Dermis microvascular lymphatic vessel endothelial cell (primary cell): ENCODE data around the gene SLC29A4. TPM values are rescaled to one million over a fixed set of nuclear protein-coding genes. Genes with fewer than 3 reads are reported as not detected.
"Not testable (repeated sequence)": the region's sequence is repeated elsewhere in the genome, so short reads cannot be mapped to it uniquely, and the experiment has no call there.

Experiments
- DNase-seq, 2 donors: peaks; one replicate each; pipeline versions ENCODE4 v3.0.0 to v3.0.0-alpha.2; 2010; ENCODE audit warnings: low read depth in 2 of 2
- total RNA-seq: library from RNA; depleted of rRNA; stranded (reverse); fragments of >200 nt; gene quantifications from 2 replicates; pipeline ENCODE4 v1.2.1, GENCODE V29; 2014

Gene SLC29A4
- total RNA-seq, 1 donor from 2014 or later, result 0.64 TPM

DNA sequence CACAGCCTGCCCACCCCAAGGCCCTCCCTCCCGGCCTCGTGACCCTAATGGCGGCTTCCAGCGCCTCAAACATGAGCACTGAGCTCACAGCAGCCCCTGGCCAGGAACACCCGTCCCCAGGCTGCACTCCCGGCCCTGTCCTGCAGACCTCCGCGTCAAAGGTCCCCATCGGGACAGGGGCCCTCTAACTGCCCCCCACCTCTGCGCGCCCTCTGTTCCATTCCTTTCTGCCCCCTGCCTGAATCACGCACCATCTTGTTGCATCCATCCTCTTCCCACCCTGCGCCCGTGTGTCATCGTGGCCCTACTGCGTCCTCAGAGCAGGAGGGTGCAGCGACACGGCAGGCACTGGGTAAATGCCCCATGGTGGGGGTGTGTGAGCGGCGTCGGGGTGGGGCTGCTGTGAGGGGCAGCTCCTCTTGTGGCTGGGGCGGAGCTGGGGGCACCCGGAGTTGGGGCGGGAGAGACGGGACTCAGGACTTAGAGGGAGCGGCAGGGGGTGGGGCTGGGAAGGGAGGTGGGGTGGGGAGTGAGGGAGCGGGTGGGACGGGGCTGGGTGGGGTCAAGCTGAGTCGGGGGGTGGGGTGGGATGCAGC lies 13.4 kb downstream of the SLC29A4 start:
- no peak for DNase-seq

DNA sequence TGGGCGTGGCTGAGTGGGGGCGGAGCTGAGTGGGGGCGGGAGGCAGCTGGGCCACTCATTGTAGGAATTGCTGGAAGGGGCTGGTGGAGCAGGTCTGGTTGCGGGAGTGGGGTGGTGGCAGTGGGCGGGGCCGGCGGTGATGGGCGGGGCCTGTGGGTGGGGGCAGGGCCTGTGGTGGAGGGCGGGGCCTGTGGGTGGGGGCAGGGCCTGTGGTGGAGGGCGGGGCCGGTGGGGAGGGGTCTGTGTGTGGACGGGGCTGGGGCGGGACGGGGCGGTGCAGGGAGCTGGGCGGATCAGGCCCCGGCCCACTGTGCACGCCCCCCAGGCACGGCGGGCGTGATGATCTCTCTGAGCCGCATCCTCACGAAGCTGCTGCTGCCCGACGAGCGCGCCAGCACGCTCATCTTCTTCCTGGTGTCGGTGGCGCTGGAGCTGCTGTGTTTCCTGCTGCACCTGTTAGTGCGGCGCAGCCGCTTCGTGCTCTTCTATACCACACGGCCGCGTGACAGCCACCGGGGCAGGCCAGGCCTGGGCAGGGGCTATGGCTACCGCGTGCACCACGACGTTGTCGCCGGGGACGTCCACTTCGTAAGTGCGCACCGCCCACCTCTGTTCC lies 14.0 kb downstream of the SLC29A4 start:
- peak; percentile 9 to 64 for DNase-seq

DNA sequence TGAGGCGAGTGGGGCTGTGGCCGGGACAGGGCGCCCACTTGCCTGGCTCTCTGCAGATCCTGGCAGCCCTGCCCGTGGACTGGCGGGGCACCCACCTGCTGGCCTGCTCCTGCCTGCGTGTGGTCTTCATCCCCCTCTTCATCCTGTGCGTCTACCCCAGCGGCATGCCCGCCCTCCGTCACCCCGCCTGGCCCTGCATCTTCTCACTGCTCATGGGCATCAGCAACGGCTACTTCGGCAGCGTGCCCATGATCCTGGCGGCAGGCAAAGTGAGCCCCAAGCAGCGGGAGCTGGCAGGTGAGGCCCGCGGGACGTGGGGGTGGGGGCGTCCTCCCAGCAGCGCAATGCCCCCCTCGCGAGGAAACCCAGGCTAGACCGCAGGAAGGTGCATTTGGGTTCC lies 17.6 kb downstream of the SLC29A4 start:
- DNase-seq, result no peak

DNA sequence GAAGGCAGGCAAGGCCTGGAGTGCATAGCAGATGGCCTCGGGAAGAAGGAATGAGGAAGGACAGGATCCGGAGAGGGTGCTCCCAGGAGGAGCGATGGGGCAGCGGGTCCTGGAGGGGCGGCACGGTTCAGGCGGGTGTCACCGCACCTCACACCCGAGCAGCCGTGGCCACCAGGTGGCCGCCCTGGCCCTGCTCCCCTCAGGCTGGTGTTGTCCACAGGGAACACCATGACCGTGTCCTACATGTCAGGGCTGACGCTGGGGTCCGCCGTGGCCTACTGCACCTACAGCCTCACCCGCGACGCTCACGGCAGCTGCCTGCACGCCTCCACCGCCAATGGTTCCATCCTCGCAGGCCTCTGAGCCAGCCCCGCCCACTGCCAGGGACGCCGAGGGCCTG lies 19.8 kb downstream of the SLC29A4 start:
- DNase-seq, result no peak

DNA sequence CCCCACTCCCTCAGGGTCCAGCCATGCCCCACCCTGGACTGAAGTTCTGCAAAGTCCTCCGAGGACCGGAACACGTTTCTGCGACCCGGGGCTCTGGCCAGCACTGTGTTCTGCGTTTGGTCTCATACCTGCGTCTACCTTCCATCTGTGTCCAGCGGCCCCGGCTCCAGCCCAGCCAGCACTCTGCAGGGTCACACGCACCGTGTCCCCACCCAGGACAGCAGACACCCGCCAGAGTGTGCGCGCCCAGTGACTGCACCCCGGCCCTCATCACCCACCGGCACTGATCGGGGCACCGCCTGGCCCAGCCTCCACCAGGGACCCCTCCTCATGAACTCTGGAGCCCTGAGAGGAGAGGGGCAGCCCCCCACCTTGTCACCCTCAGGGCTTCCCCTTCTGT lies 20.3 kb downstream of the SLC29A4 start:
- DNase-seq, result no peak

DNA sequence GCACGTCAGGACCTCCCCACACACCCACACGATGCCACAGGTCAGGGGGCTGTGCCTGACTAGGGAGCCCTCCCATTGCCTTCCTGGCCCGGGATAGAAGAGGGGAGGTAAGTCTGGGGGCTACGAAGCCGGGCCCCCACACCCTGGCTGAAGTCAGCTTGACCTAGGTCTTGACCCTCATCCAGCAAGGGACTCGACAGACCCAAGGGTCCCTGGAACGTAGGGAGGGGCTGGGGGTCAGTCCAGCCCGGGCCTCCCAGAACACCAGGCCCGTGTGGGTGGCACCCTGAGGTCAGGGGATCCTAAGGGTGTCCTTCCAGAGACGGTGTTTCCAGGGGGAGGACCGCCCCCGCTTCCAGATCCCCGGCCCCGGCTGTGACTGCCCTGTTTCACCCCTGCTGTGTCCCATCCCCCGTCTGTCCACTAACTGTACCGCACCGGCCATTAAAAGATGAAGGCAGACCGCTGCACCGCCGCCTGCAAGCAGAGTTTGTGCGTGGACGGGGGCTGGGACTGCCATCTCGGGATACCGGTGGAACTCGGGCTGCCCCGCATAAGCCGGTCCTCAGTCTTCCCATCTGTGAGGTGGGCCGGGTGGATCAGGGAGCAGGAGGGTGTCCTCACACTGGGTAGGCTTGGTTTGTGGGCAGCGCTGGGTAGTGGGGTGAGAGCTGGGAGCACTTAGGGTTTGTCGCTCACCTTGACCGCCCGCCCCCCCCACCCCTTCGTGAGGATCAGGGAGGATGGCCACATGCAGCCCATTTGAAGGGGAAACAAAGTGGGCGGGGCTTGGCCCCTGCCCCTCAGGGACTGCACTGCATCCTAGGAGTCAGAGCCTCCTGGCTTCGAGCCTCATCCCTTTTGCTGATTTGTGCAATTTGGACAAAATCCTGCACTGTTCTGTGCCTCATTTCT lies 21.1 kb downstream of the SLC29A4 start:
- no peak for DNase-seq

DNA sequence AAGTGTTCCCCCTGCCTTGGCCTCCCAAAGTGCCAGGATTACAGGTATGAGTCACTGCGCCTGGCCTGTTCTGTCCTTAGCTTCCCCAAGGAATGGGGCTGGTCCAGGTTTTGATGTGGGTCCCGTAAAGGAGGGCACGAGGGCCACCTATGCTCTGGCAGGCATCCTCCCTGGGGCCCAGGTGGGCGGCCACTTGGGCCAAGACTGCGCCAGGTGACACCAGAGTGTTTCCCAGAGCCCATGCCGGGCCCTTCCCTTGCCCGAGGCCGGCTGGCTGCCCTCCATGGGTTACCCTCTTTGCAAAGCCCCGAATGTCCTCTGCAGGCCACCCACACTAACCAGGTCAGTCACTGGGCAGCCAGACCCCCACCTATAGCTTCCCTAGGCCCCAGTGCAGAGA lies 22.3 kb downstream of the SLC29A4 start:
- DNase-seq, result not testable (repeated sequence)

DNA sequence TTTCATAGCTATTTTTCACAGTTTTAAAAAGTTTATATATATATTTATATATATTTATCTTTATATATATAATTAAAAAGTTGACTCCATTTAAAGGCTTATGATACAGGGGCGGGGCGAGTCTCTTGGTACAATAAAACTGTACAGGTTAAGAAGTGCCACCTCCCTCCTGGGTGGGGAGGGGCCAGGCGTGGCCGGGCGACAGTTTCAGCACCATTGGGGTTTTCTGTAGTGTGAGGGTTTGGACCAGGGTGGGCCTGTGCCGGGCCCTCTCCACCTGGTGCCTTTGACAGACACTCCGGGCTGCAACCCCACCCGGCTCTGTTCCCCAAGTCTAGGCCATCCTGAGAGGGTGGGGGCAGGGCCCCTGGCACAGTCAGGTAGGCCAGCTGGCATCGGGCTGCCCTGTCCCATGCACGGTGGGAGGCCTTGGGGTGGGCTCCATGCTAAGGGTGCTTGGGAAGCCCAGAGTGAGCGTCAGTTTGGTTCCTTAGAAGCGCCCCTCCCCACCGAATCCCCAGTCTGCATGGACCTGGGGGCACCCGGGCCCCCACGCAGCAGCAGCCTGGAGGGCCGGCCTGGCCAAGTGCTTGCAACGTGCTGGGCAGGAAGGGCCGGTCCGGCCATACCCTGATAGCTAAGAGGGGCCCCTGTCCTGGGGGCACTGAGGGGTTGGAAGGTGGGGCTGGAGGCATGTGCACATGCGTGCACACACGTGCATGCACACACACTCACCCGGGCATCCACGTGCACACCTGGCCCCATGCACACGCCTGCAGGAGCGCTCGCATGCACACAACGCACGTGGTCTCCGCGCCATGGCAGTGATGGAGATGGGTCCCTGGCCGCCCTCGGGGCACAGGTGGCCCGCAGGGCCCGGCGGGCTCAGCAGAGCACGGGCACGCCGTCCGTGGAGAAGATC lies 24.7 kb downstream of the SLC29A4 start:
- not testable (repeated sequence) for DNase-seq

DNA sequence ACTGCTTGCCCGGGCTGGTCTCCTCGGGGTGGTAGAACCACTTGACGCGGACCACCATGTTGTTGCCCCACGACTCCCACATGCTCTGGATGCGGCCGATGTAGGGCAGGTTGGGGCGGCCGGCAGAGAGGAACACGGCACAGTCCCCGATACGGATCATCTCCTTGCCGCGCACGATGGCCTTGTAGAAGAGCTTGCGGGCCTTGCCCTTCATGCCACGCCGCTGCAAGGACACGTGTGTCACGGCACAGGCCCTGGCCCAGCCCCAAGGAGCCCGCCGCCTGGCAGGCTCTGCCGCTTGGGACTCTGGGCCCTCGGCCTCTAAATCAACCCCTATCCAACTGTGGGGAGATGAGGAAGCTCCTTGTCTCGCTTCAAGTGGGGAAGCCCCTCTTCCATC lies 26.4 kb downstream of the SLC29A4 start:
- no peak for DNase-seq

DNA sequence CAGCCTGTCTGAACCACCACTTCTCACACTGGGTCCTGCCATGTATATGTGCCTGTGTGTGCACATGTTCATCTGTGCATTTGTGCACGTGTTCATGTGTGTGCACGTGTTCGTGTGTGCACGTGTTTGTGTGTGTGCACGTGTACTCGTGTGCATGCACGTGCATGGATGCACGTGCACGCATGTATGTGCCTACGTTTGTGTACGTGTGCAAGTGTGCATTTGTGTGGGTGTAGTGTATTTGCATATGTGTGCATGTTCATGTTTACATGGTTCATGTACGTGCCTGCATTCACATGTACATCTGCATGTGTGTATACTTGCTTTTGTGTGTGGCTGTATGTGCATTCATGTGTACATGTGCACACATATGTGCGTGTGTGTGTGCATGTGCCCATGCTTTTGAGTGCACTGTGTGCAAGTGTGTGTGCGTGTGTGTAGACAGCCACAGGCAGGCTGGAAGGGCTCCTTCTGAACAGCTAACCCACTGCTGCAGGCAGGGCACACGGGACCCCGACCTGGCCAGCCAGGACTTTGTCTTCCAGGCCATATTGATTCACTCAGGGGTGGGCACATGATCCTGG lies 28.2 kb downstream of the SLC29A4 start:
- no peak for DNase-seq

DNA sequence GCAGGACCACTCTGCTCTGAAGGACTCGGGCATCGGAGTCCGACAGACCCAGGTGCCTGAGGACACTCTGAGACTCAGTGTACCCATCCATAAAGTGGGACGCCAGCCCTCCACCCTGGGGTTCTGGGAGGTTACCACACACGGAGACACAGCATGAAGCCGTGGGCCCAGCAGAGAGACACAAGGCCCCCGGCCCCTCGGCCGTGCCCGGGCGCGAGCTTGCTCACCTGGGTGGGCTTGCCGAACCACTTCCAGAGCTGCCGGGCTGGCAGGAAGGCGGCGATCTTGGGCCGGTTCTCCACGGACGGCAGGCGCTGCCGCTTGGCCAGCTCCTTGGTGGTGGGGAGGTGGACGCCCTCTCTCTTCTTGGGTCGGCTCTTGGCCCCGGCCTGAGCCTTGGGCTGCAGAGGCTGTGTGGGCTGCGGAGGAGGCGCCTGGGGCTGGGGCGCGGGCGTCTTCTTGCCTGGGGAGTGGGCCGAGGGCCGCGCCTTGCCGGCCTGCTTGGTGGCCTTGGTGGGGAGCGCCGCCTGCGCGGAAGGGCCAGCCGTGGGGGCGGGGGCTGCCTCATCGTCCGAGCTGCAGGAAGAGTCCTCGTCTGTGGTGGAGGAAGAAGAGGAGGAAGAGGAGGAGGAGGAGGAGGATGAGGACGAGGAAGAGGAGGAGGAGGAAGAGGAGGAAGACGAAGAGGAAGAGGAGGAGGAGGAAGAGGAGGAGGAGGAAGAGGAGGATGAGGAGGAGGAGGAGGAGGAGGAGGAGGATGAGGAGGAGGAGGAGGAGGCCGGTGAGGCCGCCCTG lies 29.7 kb downstream of the SLC29A4 start:
- not testable (repeated sequence) for DNase-seq

DNA sequence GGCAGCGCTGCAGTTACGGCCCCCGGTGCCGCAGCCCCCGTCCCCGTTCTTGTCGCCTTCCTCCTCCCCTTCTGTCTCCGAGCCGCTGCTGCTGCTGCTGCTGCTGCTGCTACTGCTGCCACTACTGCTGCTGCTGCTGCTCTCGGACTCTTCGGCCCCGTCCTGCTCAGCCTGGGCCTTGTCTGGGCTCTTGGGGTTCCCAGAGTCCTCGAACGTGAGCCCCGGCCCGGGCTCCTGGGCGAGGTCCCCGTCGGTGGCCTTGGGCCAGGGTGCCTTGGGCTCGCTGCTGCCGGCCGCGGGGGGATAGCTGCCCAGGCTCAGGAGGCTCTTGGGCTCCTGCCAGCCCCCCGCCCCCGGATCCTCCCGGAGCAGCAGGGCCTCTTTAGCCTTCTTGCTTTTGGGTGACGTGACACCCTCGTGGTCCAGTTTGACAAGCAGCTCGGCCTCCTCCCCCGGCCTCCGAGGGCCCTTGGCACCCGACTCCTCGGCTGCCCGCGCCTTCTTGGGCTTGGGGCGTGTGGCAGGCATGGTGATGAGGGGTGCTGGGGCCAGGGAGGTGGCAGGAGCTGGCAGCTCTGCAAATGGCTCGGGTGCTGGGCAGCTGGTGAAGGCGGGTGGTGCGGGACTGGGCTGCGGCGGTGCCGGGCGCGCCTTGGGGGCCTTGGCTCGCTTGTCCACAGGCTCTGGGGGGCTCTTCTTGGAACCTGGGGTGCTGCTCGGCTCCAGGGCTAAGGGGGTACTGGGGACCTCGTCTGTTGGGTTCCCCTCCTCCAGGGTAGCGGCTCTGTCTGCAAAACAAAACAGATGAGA lies 30.5 kb downstream of the SLC29A4 start:
- DNase-seq, result not testable (repeated sequence)

DNA sequence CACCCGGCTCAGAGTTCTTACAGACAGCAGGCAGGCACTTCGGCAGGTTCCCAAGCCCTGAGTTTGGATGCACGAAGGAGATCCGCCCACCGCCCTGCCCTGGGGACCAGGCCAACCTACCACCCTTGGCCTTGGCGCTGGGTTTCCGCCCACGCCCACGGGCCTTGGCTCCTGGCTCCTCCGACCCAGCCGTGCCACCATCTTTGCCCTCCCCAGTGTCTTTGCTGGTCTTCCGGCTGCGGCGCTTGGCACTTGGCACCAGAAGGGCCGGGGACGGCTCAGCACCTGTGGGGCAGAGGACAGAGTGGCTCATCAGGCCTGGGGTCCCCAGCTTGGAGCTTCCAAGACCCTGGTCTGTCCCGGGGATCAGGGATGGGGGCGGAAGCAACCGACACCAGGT lies 32.1 kb downstream of the SLC29A4 start:
- no peak for DNase-seq

DNA sequence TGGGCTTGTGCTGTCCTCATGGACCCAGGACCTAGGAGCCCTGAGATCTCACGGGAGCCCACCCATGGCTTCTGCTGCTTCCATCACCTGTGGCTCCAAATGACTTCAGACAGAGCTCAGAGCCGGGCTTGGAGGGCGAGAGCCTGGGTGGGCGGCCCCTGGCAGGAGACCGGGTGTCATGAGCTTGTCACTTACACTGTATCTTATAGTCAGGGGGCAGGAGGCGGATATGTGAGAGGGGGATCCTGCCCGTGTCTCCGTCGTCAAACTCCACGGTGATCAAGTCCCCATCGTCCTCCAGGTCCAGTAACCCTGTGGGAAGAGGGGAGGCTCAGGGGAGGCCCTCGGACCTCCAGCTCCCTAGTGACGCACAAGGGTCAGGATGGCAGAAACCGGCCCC lies 33.0 kb downstream of the SLC29A4 start:
- DNase-seq, result no peak

DNA sequence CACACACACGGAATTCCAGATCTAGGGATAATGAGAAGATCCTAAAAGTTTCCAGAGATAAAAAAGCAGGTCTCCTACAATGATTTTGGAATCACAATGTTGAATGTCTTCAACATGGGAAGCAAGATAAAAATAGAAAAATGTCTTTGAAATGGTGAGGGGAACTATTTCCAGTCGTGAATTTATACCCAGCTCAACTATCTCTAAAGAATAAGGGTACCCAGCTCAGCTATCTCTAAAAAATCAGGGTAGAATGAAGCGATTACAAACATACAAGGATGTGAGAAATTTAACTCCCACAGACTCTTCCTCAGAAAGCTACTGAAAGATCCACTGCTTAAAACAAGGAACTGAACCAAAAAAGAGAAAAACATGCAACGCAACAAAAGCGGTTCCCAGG lies 35.9 kb downstream of the SLC29A4 start:
- not testable (repeated sequence) for DNase-seq

DNA sequence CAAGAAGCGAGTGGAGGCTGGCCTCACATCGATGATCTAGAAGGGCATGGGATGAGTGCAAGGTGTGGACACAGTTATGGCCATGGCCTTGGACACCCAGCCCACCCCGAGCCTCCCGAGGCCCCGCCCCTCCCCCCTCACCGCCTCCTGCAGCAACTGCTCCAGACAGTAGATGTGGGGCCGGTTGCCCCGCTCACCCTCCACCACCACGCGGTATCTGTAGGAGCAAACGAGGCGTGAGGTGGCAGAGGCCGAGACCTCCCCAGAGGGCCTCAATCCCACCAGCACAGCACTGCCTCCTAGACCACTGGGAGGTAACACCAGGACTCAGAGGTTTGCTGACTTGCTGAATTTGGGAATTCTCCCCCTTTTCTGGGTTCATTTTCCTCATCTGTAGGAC lies 37.6 kb downstream of the SLC29A4 start:
- DNase-seq, result no peak

DNA sequence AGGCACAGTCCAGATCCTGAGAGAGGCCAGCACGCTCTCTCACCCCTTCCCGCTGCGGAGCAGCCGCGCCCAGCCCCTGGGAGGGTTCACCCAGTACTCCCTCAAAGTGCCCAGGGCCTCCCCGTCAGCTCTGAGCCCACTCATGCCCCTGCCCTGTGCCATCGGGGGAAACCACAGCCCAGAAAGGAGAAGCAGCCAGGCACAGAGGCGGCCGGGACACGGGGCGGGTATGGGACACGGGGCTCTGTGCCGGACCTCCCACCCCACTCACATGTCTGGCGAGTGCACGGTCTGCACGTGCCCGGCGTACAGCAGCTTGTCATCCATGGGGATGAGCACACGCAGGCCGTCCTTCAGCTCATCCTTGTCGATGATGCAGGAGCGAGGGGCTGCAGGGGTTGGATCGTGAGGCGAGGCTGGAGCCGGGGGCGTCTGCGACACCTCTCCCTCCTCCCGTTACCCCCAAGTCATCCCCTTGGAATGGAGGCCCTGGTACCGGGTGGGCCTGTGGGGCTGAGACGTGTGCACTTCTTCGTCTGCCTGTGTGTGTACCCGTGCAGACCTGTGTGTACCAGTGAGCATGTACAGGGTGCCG lies 38.2 kb downstream of the SLC29A4 start:
- DNase-seq, result no peak

DNA sequence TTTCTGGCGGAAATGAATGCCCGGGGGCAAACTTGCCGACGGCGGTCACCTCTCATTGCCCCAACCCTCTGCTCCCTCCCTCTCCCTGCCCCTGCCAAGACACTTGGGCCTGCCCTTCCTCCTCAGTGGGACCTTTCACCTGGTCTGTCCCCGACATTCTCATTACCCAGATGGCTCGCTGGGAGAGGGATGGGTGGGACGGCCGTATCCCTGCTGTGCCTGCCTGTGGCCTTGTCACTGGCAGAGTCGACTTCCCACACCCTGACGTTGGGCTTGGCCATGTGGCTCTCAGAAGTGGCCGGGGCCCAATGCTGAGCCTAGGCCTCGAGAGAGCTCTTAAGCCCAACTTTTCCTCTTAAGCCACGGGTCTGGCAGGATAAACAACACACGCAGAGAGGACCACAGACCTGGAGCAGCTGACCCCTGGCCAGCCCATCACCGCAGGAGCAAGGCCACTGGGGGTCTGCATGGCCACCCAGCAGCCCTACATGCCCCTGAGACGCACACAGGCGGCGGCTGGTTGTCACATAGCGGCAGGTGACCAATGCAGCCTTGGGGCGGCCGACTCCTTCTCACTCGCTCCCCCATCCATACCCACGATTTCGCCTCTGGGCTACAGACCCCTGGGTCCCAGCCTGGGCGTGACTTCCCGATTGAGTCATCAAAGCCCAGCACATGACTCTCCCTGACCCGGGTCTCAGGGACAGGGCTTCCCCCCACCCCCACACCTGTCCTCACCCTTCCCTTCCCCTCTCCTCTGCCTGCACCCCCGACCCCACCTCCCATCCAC lies 40.1 kb downstream of the SLC29A4 start:
- DNase-seq, result no peak
